ENCODE data around the gene SOX13.

The SOX13 gene

GRCh38 chr1:204065174-204065985 lies 7.5 kb upstream of the SOX13 start:
- DNase-seq, result no peak

- DNase-seq, result no peak
These were observed 7.0 kb upstream of the SOX13 start for GRCh38 chr1:204065986-204066300.

GRCh38 chr1:204067935-204068334 lies 5.0 kb upstream of the SOX13 start:
- no peak for DNase-seq

- no peak for DNase-seq
These were observed 3.0 kb upstream of the SOX13 start for GRCh38 chr1:204069887-204070286.

GRCh38 chr1:204070895-204071294 lies 2.0 kb upstream of the SOX13 start:
- no peak for DNase-seq

- DNase-seq, result no peak
These were observed 940 bp downstream of the SOX13 start for GRCh38 chr1:204073837-204074273.

GRCh38 chr1:204074274-204075138 lies 1.6 kb downstream of the SOX13 start:
- DNase-seq, result no peak

GRCh38 chr1:204075139-204075521 lies 2.2 kb downstream of the SOX13 start:
- DNase-seq, result no peak

GRCh38 chr1:204075890-204076846 lies 3.3 kb downstream of the SOX13 start:
- no peak for DNase-seq

GRCh38 chr1:204076891-204077290 lies 4.0 kb downstream of the SOX13 start:
- no peak for DNase-seq

- no peak for DNase-seq
These were observed 5.2 kb downstream of the SOX13 start for GRCh38 chr1:204077979-204078696.

- no peak for DNase-seq
These were observed 6.7 kb downstream of the SOX13 start for GRCh38 chr1:204079608-204079999.

- DNase-seq, result no peak
These were observed 7.4 kb downstream of the SOX13 start for GRCh38 chr1:204080163-204080903.

GRCh38 chr1:204081164-204081790 lies 8.4 kb downstream of the SOX13 start:
- DNase-seq, result no peak

- DNase-seq, result no peak
These were observed 9.0 kb downstream of the SOX13 start for GRCh38 chr1:204081791-204082513.

GRCh38 chr1:204083491-204083890 lies 10.6 kb downstream of the SOX13 start:
- DNase-seq, result no peak

GRCh38 chr1:204084247-204084772 lies 11.4 kb downstream of the SOX13 start:
- DNase-seq, result no peak

GRCh38 chr1:204085876-204086275 lies 13.0 kb downstream of the SOX13 start:
- no peak for DNase-seq

GRCh38 chr1:204087181-204087892 lies 14.4 kb downstream of the SOX13 start:
- DNase-seq, result no peak
